GM12874 (cell line): ENCODE results near the gene ZNF37A.

Experiments used
- TF ChIP-seq, protein P1 (sequence below): IDR thresholded peaks from 2 replicates; pipeline ENCODE4 v1.5.1; 2011; ENCODE audit warnings: low read depth, mild to moderate bottlenecking, control low read depth, low read length, moderate library complexity; ENCODE audit not compliant: insufficient read depth

The ZNF37A gene

DNA sequence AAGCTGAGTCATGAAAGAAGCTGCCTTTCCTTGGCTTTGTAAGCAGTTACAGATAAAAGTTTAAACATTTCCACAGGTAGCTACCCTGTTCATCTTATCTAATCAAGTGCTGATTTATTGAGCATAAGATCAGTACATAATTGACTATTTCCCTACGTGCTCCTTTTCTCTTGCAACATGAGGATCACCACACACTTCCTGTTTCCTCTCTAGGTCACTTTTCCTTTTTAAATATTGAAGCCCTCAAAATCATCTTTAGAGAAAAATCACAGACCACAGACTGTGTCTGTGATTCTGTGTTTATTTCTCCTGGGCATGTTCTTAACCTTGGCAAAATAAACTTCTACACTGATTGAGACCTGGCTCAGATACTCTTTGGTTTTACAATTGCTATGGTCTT is 69.5 kb downstream of the ZNF37A start:
- TF ChIP-seq, protein P1, sequence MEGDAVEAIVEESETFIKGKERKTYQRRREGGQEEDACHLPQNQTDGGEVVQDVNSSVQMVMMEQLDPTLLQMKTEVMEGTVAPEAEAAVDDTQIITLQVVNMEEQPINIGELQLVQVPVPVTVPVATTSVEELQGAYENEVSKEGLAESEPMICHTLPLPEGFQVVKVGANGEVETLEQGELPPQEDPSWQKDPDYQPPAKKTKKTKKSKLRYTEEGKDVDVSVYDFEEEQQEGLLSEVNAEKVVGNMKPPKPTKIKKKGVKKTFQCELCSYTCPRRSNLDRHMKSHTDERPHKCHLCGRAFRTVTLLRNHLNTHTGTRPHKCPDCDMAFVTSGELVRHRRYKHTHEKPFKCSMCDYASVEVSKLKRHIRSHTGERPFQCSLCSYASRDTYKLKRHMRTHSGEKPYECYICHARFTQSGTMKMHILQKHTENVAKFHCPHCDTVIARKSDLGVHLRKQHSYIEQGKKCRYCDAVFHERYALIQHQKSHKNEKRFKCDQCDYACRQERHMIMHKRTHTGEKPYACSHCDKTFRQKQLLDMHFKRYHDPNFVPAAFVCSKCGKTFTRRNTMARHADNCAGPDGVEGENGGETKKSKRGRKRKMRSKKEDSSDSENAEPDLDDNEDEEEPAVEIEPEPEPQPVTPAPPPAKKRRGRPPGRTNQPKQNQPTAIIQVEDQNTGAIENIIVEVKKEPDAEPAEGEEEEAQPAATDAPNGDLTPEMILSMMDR, result no peak

DNA sequence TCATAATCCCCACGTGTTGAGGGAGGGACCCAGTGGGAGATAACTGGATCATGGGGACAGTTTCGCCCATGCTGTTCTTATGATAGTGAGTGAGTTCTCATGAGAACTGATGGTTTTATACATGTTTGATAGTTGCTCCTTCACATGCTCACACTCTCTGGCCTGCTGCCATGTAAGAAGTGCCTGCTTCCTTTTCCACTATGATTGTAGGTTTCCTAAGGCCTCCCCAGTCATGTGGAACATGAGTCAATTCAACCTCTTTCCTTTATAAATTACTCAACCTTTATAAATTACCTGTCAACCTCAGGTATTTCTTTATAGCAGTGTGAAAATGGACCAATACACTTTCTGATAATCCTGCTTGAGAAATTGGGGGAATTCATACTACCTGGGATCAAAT is 80.2 kb downstream of the ZNF37A start:
- TF ChIP-seq, protein P1, result no peak

DNA sequence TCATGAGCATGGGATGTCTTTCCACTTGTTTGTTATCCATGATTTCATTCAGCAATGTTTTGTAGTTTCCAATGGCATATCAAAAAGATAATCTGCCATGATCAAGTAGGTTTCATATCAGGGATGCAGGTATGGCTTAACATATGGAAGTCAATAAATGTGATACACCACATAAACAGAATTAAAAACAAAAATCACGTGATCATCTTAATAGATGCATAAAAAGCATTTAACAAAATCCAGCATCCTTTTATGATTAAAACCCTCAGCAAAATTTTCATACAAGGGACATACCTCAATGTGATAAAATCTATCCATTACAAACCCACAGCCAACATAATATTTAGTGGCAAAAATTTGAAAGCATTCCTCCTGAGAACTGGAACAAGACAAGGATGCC is 90.3 kb downstream of the ZNF37A start:
- TF ChIP-seq, protein P1, result no peak
